OCI-LY3 (cell line): ENCODE measurements around the gene HABP2.

Source experiments
- EZH2phosphoT487 ChIP-seq: fragments of 200-600 bp; shearing (Covaris generic); IDR thresholded peaks from 2 replicates; pipeline ENCODE4 v1.6.1; 2018; ENCODE audit warnings: antibody characterized with exemption, mixed run types, low read depth
- TF ChIP-seq, protein P1 (sequence below): fragments of 200-600, 300-600 bp; sonication (generic); IDR thresholded peaks from 2 replicates; pipeline ENCODE4 v1.5.1; 2014; ENCODE audit warnings: antibody characterized with exemption, low read length, low read depth

DNA sequence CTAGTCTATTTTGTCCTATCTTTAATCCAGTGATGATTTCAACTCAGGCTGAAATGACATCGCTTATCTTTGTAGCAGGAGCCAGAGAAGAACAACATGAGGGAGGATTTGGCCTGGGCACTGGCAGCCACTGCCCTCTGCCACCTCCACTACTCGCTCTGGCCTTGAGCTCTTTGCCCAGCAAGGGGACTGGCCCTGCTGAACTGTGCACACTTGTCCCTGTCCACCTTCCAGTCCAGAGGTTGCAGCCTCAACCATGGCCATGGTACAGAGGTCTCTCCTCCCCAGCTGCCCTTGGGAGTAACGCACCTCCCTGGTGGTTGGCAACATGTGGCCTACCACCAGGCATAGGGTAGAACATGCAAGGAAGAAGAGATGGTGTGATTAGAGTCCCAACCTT, 8.4 kb downstream of the HABP2 start:
- TF ChIP-seq, protein P1, sequence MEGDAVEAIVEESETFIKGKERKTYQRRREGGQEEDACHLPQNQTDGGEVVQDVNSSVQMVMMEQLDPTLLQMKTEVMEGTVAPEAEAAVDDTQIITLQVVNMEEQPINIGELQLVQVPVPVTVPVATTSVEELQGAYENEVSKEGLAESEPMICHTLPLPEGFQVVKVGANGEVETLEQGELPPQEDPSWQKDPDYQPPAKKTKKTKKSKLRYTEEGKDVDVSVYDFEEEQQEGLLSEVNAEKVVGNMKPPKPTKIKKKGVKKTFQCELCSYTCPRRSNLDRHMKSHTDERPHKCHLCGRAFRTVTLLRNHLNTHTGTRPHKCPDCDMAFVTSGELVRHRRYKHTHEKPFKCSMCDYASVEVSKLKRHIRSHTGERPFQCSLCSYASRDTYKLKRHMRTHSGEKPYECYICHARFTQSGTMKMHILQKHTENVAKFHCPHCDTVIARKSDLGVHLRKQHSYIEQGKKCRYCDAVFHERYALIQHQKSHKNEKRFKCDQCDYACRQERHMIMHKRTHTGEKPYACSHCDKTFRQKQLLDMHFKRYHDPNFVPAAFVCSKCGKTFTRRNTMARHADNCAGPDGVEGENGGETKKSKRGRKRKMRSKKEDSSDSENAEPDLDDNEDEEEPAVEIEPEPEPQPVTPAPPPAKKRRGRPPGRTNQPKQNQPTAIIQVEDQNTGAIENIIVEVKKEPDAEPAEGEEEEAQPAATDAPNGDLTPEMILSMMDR, result no peak
- no peak for TF ChIP-seq EZH2phosphoT487
